ENCODE measurements around the gene ZNF718.
"Not testable (repeated sequence)": the region's sequence is repeated elsewhere in the genome, so short reads cannot be mapped to it uniquely, and the experiment has no call there.

Gene ZNF718

DNA sequence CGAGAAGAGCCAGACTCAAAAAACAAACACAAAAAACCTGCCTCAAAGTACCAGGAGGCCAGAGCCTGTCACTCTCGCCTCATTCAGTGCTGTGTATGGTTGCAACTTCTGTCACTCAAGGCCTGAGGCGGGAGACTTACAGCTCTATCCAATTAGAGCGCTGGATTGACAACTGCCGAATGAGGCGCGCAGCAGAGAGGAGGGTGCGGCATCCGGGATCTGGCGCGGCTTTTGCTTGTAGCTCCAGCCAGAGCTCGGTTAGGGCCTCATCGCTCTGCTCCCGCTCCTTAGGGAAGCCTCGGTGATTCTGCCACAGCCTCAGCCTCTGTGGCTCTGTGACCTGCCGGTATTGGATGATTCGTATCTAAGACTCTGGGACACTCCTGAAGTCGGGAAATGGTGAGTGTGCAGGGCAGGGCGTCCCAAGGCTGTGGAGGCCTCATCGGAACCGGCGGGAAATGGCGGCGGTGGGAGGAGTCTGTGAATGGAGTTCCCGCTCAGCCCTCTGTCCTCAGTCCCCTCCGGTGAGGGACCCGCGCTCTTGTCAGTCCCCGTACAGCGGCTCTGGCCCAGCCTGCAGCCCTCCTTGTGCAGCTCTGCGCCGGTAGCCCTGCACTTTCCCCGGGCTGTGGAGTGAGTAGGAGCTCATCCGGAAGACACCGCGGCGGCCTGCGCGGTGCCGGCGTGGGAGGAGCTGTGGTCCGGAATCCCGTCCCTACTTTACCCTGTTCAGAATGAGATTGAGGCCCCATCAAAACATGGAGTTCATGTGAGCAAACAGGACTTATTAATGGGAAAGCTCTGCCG lies at the start of gene ZNF718:
TSS of gene ZNF718 (plus strand) at position 227 of the 807 bp plus-strand sequence. CDS start at position 397, 170 bp downstream.
- peak; percentile 72 for DNase-seq (ENCODE audit: low read depth, low spot score)

DNA sequence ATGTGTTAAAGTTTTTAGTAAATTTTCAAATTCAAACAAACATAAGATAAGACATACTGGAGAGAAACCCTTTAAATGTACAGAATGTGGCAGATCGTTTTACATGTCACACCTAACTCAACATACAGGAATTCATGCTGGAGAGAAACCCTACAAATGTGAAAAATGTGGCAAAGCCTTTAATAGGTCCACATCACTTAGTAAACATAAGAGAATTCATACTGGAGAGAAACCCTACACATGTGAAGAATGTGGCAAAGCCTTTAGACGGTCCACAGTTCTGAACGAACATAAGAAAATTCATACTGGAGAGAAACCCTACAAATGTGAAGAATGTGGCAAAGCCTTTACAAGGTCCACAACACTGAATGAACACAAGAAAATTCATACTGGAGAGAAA lies 38.4 kb upstream of the ZNF718 start:
- no peak for DNase-seq (ENCODE audit: low read depth, low spot score)

DNA sequence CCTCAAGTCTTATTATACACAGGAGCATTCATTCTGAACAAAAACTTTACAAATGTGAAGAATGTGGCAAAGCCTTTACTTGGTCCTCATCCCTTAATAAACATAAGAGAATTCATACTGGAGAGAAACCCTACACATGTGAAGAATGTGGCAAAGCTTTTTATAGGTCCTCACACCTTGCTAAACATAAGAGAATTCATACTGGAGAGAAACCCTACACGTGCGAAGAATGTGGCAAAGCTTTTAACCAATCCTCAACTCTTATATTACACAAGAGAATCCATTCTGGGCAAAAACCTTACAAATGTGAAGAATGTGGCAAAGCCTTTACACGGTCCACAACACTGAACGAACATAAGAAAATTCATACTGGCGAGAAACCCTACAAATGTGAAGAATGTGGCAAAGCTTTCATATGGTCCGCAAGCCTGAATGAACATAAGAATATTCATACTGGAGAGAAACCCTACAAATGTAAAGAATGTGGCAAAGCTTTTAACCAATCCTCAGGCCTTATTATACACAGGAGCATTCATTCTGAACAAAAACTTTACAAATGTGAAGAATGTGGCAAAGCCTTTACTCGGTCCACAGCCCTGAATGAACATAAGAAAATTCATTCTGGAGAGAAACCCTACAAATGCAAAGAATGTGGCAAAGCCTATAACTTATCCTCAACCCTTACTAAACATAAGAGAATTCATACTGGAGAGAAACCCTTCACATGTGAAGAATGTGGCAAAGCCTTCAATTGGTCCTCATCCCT lies 37.6 kb upstream of the ZNF718 start:
- not testable (repeated sequence) for DNase-seq (ENCODE audit: low read depth, low spot score)

DNA sequence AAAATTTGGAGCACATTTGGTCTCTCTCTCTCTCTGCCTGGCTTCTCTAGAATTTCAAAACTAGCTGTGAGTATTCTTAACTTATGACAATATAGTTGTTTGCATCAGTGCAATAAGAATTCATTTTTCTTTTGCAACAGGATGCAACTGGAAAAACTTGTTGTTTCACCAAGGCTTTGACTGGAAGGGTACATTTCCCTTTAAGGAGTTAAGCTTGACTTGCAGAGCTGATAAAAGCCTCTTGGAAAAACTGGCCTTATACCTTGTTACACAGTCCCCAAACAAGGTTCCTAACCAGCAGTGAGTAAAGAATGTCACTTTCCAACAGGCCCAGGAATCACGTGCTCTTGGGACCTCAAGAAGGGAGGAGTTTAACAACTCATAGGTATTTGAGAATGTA lies 25.9 kb upstream of the ZNF718 start:
- no peak for DNase-seq (ENCODE audit: low read depth, low spot score)

DNA sequence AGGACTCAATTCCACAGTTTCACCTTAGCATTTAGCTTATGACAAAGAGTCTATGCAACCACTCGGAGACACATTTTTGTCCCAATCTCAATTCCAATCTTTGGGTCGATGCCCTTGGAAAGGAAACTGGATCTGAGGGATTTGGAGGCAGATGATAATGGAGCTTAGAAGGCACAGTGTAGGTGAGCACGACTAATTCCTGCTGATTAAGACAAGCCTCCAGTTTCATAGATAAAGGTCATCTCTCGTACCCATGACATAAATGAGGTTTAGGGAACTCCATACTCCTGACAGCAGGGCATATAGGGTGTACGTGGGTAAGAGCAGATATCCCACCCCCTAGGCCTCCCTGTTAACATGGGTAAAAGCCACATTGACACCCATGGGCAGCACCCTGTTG lies 24.4 kb upstream of the ZNF718 start:
- no peak for DNase-seq (ENCODE audit: low read depth, low spot score)

DNA sequence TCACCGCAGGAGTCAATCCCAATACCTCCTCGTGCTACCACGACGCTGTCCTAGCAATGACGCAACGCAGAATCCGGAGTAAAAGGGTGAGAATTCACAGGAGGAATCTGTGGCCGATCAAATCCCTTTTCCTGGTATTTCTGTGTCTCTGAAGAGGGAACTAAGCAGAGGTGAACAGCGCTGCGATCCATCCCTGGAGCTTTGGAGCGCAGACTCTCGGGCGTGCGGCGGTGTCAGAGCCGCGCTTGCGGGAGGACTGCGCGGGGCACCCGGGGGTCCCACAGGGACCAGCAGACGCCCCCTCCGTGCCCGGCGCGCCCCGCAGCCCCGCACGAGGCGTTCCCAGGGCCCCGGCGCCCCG lies 17.2 kb upstream of the ZNF718 start:
- DNase-seq (ENCODE audit: low read depth, low spot score) = no peak

DNA sequence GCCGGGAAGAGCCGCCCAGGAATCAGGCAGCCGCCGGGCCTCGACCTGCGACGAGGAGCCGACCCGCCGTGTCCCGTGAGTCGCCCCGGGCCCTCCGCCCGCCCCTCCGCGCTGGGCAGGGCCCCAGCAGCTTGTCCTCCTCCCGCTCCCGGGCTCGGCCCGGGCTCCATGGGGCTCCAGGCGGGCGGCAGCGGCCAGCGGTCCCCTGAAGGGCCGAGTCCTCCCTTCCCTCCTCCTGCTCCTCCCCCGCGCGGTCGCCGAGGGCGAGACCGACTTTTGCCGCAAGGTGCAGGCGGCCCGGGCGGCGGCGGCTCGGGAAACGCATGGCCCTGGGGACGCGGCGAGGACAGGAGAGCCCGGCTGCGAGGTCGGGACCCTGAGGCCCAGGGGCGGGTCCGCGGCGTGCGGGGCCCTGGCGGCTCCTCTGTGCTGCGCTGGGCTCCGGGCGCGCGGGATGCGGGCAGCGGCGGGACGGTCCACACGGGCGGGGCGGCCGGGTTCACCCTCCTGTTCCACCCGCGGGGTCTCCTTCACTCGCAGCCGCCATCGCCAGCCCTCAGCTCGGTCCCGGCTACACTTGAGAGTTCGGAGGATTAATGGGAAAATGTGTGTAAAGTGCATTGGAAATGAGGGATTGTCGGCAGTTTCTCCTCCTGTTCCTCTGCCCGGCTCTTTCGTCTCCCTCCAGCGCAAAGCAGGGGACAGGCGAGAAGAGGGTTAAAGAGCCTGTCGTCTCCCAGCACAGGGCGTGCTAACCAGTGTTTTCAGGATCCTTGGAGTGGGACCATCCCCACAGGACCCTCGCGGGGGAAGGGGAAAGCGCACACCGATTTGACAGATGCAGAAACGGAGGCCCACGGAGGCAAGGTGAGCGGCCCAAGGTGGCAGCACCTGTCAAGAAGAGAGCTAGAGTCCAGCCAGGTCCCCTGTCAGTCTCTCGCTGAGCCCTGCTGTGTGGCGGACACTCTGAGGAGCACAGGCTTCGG lies 16.6 kb upstream of the ZNF718 start:
- no peak for DNase-seq (ENCODE audit: low read depth, low spot score)

DNA sequence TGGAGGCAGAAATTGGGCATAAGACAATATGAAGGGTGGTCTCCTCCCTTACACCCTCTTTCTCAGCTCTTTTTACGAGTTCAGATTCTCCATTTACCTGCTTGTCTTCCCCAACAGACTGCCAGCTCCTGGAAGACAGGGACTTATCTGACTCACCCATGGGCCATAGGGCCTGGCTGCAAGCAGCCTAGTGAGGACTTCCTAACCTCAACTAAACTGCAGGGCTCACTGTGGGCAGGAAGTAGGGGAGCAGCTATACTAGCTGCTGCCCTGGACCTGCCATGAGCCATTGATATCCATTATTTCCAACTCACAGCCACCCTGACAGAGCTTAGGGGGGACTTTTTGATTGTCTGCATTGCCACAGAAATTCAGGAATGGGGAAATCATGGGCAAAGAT lies 11.5 kb upstream of the ZNF718 start:
- DNase-seq (ENCODE audit: low read depth, low spot score) = no peak

DNA sequence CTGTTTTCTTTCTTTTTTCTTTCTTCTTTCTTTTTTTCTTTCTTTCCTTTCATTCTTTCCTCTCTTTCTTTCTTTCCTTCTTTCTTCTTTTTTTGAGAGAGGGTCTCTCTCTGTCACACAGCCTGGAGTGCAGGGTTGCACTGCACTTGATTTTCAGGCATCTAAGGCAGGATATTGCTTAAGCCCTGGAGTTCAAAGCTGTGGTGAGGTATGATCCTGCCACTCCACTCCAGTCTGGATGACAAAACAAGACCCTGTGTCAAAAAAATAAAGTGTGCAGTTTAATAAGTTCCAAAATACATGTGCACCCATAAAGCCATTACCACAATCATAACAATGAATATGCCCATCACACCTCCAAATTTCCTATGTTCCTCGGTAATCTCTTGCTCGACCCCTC lies 10.6 kb upstream of the ZNF718 start:
- DNase-seq (ENCODE audit: low read depth, low spot score) = no peak

DNA sequence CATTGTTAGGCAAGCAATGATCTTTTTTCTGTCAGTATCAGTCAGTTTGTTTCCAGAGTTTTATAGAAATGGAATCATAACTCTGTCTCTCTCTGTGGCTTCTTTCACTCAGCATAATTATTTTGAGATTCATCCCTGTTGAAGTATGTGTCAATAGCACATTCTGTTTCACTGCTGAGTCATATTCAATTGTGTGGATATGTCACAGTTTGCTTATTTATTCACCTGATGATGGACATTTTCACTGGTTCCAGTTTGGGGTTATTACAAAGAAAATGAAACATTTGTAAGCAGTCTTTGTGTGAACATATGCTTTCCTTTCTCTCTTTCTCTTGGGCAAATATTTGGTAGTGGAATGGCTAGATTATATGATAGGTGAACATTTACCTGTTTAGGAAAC lies 10.2 kb upstream of the ZNF718 start:
- no peak for DNase-seq (ENCODE audit: low read depth, low spot score)

DNA sequence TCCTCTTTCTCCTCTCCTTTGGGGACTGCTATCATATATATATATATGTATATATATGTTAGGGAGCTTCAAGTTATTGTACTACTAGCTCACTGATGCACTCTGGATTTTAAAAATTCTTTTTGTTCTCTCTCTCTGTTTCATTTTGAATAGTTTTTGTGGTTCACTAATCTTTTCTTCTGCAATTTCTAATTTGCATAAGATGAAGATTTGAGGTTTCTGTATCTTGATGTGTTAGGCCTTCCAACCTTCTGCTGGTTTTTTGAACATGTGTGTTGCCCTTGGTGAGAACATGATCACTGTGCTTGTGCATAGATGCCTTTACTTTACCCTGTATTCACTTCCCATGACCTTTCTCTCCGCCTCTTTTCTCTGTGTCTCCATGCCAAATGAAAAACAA lies 7.8 kb upstream of the ZNF718 start:
- DNase-seq (ENCODE audit: low read depth, low spot score) = no peak

DNA sequence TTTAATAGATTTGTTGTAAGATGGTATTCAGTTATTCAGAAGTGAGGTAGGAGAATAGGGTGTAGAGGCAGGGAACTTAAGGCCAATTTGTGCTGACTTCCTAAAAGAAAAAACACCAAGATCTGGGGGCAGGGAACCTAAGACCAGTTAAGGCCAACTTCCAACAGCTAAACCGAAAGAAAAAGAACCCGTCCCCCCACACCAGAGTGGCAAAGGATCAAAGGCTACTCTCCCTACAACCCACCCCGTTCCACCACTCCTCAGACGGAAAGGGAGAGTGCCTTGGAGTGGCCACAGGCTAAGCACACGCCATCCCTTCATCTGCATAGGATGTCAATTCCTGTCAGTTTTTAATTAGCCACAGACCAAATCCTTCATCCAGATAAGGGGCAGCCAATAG lies 3.7 kb upstream of the ZNF718 start:
- no peak for DNase-seq (ENCODE audit: low read depth, low spot score)

DNA sequence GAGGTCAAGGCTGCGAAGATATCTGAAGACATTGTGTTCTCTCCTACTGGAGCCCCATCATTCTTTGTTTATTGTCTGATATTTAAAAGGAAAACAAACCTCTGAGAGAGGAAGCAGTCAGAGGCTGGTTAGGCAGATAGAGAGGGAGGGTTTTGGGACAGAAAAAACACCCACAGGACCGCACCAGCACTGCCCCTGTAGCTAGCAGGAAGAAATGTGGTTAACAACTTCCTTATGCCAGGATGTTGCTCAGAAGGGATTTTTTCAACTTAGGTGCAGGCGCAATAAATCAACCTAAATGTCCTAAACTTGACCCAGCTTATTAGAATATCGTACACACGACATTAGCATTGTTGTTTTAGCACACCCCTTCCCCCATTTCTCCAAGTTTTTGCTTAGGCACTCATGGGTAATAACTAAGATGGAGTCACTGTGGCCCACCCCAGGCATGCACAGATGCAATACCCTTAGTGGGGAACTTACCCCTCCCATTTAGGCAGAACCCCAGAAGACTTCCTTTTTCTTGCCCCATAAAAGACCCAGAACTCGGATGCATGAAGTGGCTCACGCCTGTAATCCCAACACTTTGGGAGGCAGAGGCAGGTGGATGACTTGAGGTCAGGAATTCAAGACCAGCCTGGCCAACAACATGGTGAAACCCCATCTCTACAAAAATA lies 2.8 kb upstream of the ZNF718 start:
- no peak for DNase-seq (ENCODE audit: low read depth, low spot score)

DNA sequence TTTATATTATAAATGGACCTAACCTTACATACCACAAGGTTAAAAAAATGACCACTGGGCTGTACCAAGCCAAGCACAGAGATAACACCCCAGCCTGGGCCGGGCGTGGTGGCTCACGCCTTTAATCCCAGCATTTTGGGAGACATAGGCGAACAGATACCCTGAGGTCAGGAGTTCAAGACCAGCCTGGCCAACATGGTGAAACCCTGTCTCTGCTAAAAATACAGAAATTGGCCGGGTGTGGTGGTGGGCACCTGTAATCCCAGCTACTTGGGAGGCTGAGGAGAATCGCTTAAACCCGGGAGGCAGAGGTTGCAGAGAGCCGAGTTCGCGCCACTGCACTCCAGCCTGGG lies 403 bp upstream of the ZNF718 start:
- not testable (repeated sequence) for DNase-seq (ENCODE audit: low read depth, low spot score)

DNA sequence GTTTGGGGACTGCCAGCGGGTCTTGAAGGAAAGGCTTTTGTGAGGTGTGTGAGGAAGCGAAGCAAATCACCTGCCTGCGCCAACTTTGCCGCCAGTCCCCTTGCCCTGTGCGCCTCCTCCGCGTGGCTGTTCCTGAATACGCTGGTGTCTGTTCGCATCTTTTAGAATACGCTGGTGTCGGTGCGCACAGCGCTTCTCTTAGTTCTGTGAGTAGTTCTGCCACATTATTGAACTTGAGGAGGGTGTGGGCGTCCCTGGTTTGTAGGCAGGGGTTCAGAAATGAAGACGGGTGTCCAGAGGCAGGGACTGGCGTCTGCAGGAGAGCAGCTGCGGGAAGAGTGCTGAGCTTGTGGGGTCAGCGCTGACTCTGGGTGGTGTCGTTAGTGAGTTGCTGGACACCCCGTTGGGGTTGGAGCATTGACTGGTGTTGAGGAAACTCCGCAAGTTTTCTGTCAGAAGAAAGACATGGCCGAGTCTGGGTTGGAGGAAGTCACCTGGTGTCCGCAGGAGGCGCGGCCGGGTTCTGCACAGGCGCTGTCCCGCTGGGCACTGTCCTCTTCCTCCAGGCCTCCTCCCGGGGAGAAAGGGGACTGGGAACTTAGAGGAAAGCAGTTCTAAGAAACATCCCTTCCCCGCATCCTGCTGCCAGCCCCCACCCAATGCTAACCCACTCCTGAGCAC lies 930 bp downstream of the ZNF718 start:
- no peak for DNase-seq (ENCODE audit: low read depth, low spot score)

DNA sequence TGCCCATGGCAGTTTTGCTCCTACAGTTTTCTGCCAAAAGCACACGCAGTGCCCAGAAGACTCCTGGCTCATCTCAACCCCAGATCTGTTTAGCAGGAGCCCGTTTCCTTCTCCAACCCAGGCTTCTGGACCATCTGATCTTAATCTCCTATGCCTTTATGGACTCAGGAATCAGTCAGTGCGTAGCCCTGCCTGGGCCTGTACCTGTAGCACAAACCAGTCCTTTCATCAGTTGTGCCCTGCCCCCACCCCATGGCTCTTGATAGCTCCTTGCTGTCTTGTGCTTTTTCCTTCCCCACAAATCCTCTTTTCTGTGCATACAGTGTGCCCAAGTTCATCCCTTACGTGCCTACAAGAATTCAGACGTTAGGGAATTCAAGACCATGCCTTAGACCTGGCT lies 1.5 kb downstream of the ZNF718 start:
- DNase-seq (ENCODE audit: low read depth, low spot score) = no peak

DNA sequence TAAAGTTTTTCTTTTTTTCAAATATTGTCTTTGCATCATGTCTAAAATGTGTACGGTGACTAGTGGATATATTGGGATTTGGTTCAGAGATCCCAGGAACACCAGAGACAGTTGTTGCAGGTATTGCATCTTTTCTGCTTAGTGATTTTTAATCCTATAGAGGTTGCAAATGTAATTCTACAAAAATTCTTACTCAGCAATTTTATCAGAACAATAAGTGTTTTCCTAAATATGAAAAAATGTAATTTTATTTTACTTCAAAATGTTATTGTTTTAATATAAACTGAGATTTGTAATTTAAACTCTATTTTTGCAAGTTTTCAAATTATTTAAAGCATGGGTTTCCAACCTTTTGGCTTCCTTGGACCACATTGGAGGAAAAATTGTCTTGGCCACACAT lies 8.2 kb downstream of the ZNF718 start:
- DNase-seq (ENCODE audit: low read depth, low spot score) = no peak

DNA sequence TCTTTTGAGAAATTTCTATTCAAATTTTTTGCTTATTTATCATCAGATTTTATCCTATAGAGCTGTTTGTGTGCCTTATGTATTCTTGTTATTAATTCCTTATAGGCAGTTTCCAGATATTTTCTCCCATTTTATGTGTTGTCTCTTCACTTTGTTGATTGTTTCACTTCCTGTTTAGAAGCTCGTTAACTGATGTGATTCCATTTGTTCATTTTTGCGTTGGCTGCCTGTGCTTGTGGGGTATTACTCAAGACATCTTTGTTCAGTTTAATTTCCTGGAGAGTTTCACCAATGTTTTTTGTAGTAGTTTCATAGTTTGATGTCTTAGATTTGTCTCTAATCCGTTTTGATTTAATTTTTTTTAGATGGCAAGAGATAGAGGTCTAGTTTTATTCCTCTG lies 14.6 kb downstream of the ZNF718 start:
- DNase-seq (ENCODE audit: low read depth, low spot score) = no peak

DNA sequence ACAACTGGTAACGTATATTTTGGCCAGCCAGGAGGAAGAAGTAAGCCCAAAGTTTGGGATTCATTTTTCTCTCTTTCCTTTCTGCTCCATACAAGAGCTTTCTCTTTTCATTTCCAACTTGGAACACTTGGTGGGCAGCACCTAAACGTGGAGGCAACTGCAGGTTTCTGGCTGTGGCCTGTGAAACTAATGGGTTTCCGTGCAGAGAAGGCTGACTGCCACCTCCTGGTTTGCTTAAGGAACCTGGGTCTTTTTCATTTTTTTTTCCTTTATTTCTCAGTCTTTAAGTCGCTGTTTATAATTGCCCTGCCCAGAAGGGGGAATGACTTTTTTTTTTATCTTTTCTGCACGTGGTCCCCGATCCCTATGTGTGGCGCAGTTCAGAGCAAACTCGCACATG lies 15.4 kb downstream of the ZNF718 start:
- no peak for DNase-seq (ENCODE audit: low read depth, low spot score)

DNA sequence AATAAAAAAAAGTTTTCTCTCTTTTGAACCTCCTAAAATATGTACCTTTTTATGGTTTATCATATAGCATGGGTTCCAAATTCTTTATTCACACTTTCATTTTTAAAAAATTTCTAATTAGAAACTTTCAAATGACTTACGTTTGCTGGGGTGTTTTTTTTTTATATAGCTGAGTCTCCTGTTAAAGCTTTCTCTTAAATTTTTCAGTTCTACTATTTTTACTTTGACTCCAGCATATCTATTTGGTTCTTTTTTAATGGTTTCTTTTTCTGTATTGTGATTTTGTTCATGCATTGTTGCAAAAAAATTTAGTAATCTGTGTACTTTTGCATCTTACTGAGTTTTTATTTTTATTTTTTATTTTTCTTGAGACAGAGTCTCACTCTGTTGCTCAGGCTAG lies 22.3 kb downstream of the ZNF718 start:
- no peak for DNase-seq (ENCODE audit: low read depth, low spot score)

DNA sequence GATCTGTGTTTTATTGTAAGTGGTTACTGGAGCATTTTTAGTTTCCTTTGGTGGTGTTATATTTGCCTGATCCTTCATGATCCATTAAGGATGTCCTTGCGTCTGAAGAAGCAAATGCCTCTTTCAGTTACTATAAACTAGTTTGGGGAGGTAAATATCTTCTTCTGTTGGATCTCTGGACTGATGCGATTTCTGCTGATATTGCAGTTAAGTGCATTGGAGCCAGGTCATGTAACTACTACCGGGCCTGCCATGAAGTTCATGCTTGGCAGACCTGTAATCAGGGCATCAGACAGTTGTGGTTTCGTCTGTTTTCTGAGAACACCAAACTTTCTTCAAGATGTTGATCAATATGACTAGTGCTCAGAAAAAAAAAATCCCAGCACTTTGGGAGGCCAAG lies 22.9 kb downstream of the ZNF718 start:
- no peak for DNase-seq (ENCODE audit: low read depth, low spot score)

Data from activated naive CD8-positive, alpha-beta T cell treated with anti-CD3 and anti-CD28 coated beads, Interleukin-2, amount 50 U/mL, for 16 hours (primary cell).